IPS-11a (cell line): ENCODE measurements around the gene HS6ST3.

Source experiments
- H3K4me3 ChIP-seq: one replicate; pipeline ENCODE4 v1.5.1; 2013; ENCODE audit warnings: low read depth, low read length, control low read depth

The HS6ST3 gene

DNA sequence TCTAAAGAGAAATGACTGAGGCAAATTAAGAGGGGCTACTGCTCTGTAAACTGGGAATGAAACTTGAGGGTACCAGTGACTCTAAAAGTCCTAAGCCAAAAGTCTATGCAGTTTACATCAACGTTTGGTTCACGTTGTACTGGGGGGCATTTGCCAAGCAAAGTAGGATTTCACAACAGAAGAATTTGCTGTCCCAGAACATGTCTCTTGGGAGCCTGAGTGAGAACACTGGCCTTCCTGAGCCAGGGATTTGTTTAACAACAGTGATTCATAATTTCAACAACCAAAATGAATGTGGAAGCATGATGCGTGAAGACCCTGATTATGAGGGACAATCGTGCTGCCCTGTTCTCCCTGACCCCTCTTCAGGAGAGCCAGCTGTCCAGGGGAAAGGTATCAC is 726.4 kb downstream of the HS6ST3 start:
- H3K4me3 ChIP-seq = no peak overlapping the region

DNA sequence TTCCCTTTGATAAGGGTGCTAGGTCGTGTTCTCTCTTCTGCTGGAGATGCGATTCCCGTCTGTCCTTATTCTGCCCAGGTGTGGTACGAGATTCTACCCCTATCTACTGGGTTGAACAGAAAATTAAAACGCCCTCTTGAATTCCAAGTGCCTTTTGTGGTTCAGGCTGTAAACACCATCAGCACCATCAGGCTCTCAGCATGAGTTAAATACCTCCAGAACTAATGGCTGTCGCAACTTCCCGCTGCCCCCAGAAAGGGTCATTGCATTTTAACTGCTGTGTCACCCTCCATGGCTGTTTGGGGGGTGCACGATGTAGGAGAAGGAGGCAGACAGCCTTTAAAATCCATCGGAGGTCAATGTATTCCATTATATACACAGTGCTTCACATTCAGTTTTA is 727.0 kb downstream of the HS6ST3 start:
- H3K4me3 ChIP-seq = no peak overlapping the region

DNA sequence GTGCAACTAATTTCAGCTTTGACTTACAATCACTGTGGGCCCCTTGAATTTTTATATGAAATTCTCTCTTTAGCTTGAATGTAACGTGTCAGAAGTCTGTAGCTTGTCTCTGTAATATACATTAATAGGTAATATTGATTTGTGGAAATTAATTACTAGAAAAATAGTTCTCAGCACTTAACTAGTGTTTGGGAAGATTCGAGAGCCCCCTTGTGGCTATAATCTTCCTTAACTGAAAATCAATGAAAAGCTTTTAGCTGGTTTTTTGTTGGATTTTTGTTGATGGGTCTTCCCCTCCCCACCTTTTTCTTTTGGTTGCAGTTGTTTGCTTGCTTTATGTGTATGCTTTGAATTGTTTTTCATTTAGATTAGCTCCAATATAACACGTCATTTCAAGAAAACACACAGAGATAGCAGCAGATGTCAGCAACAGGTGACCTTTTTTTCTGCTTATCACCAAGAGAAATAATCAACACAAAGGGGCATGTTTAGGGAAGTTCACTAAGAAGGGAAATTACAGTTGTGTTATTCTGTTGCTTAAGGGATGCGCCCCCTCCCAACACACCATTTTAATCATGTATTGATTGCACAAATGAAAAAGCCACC is 727.5 kb downstream of the HS6ST3 start:
- H3K4me3 ChIP-seq = no peak overlapping the region

DNA sequence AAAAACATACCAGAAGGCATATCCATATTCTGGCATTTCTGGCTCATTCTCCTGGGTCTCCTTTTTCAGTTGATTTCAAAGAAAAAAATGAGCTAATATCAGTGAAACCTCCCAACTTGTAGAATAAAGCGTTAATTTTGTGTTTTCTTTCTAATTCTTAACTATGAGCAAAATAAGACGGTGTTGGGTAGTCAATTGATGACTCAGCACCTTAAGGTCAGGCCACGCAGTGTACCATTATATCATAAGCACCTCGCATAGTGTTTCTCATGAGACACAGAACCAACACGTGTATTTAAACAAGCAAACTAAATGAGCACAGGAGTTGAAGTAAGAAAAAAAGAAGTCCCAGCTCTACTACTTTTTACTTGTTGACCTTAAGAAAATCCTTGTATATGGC is 729.5 kb downstream of the HS6ST3 start:
- no peak overlapping the region for H3K4me3 ChIP-seq

DNA sequence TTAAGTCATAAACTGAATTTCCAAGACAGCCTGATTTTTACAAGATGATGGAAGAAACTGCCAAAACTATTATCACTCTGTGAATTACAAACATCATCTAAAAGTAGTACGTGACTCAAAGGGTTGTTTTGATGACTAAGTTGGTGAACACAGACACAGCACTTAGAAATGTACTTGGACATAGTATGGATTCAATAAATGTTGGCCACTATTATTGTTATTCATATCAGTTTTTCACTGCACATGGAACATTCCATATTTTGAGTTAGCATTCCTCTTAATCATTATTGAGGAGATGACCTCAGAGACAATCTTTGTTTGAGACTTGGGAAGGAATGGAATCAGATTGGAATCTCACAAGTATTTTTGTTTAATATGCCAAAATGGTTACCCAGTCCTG is 731.5 kb downstream of the HS6ST3 start:
- H3K4me3 ChIP-seq = no peak overlapping the region

DNA sequence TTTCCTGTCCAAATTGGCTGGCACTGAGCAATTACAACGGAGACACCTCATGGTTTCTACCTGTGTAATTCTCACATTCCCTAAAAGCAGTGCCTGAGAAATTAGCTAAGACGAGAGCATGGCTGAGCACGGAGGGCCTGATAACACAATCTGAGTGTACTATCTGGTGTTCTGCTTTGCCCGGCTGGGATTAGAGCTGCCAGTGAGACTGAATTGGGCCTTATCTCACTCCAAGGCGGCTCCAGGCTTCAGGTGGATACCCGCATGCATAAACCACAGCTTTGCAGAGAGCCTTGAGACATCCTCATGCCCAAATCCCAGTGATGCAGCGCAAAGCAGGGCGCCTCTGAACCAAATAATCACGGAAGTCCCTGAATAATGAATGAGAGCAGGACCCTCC is 732.1 kb downstream of the HS6ST3 start:
- H3K4me3 ChIP-seq = no peak overlapping the region

DNA sequence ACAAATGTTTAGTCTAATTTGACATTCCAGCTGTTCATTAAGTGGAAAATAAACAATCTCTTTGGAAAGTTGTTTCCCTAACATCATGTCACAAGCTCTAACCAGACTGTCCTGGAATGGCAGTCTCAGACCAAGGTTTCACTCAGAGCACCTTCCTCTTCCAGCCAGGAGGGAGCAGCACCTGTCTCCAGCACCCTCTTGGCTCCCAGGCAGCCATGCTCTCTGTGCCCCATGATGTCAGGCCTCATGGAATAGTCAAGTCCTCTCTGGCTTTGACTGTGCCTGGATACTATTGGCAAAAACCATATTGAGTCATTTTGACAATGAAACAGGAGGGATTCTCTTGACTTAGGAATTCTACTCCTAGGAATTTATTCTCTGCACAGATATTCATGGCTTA is 733.0 kb downstream of the HS6ST3 start:
- H3K4me3 ChIP-seq = no peak overlapping the region

DNA sequence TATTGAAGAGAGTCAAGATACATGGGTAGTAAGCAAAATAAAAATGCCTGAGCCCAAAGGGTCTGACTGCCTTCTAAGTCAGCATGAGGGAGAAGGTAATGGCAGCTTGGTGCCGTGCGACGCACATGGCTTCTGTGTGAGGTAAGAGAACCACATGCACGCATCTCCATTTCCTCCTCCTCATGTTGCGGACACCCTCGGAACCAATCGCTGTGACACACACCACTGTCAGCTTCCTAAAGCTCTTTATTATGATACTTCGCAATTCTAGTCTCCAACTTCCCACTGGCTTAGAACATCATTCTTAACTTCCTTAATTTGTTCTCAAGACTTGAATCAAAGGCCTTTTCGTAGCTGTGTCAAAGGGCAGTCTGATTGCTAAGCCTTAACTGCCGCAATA is 734.2 kb downstream of the HS6ST3 start:
- no peak overlapping the region for H3K4me3 ChIP-seq

DNA sequence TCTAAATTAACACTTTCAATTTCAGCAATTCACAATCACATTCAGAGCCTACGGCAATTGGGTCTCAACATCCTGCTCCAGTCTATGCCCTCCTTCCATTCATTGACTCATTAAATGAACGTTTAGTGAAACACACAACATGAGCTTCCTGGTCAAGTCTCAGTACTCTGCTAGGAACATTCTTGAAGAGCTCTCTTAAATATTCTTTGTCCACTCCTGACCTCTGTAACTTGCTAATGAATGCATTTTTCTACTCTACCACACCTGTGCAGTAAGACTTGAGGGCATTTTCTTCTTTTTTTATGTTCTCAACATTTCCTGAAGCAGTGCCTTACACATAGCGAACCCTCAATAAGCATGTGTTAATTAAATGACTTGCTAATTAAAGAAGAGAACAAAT is 735.7 kb downstream of the HS6ST3 start:
- no peak overlapping the region for H3K4me3 ChIP-seq

DNA sequence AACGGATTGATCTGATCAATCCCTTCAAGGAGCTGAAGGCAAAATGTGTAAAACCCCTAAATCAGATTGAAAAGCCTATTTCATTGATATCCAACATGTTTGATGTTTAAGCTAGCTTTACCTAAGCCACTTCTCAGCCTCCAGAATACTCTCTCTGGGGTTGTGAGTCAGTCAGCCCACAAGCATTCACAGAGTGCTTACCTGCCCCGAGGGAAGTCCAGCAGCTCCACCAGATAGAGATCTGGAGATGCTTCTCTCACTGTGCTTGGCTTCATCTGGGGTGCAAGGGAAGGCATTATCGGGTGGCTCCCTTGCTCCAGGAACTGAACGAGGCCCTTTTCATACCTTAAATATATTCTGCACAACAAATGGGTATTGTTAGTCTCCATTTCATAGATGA is 744.7 kb downstream of the HS6ST3 start:
- H3K4me3 ChIP-seq = no peak overlapping the region

DNA sequence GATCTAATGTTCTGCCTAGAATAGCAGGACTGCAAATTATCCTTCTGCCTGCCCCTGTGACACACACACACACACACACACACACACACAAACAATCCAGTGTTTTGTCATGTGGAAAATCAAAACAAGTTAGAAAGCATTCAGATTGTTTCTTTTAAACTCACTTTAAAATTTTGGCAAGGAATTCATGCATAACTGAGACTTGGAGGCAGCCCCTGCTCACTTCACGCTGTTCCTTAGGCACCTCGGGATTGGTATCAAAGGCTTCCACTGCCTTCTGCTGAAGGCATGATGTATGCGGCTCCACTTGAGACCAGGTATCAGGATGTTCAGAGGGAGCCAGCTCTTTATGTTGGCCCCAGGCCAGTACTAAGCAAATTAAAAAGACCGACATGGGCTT is 745.6 kb downstream of the HS6ST3 start:
- H3K4me3 ChIP-seq = no peak overlapping the region

DNA sequence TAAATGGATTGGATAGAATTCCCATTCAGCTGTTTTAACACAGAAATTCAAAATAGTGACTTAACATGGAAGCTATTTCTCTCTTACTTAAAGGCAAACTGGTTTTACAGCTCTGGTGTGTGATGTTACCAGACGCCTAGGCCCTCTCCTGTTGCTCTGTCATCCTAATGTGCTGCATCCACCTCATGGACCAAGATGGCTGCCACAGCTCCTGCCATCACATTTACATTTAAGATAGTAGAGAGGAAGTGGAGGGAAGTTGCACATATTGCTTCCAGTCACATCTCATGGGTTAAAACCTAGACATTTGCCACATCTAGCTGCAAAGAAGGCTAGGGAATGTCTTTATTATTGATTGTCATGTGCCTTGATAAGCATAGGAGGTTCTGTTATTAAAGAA is 746.8 kb downstream of the HS6ST3 start:
- no peak overlapping the region for H3K4me3 ChIP-seq

DNA sequence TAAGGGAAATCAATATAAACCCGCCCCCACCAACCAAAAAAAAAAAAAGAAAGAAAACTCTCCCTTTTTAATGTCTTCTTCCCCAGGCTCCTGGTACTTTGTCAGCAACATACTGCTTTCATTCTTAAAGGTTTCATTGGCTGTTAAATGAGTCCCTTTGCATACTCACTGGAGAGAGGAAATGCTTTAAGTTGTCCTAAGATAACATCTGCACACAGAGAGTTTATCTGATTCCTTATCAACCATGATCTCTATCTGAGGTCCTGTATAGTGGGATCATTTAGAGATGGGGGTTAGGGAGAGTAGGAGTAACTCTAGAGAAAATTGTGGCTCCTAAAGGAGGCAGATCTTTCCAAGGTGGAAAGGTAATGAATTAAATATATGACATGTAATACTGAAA is 747.9 kb downstream of the HS6ST3 start:
- H3K4me3 ChIP-seq = no peak overlapping the region

DNA sequence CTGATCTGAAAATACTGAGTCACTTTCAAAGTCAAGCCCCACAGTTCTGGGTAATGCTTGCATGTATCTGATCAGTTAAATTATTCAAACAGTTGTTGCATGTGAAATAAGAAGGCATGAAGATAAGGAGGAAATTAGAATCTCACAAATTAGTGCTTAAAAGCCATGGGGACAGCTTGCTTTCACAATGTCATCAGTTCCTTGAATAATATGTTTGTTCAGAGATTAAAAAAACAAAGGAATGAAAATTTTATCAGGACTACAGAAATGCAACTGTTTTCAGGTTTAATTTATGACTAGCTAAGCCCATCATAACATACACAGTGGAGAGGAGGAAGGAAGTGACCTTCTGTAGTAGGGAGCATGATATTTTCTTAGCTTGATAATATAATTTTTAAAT is 754.3 kb downstream of the HS6ST3 start:
- H3K4me3 ChIP-seq = no peak overlapping the region

DNA sequence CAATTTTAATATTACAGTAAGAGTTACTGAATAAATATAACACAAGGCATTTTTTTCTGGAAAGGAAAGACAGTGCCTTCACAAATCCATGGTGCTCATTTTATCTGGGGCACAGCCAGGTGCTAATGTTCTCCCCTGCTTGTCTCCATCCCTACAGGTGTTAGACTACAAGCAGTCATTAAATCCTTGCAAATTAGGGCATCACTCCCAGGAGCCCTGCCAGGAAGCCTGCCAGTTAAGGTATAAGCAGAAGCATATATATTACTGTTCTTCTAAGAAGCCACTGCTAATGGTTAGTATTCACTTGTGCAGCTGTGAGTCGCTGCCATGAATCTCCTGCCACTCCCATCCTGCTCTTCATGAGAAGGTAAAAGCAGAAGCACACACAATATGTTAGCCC is 754.7 kb downstream of the HS6ST3 start:
- no peak overlapping the region for H3K4me3 ChIP-seq

DNA sequence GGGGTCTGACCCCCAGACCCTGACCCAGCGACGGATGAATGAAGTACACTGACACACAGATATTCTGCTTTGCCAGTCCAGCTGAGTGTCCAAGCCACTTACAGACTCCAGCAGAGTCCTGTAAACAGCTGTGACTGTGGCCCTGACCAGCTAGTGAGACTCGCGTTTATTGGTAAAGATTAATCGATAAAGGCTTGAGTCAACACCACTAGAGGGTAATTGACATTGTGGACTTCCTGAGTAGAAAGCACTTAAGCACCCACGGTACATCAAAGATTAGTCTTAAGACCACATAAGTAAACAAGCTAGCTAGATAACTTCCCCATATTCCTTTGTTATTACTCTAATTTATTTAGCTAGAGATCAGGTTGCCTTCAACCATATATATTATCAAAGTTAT is 758.4 kb downstream of the HS6ST3 start:
- H3K4me3 ChIP-seq = no peak overlapping the region

DNA sequence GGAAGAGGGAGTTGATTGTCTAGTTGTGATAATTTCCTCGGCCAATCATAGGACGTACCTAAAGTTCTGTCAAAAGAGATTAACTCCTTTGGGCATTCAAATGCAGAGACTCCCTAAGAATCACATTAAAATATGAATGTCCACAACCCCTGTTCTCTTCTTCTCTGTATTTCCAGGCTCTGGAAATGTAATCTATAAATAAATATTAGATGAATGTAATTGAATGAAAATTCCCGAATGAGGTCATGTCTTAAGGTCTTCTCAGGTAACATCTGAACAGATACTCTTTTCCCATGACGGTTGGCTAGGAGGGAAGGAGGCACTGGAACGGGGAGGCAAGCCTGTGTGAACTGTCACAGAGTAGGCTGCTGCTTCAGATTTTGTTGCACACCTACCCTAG is 759.2 kb downstream of the HS6ST3 start:
- H3K4me3 ChIP-seq = no peak overlapping the region

DNA sequence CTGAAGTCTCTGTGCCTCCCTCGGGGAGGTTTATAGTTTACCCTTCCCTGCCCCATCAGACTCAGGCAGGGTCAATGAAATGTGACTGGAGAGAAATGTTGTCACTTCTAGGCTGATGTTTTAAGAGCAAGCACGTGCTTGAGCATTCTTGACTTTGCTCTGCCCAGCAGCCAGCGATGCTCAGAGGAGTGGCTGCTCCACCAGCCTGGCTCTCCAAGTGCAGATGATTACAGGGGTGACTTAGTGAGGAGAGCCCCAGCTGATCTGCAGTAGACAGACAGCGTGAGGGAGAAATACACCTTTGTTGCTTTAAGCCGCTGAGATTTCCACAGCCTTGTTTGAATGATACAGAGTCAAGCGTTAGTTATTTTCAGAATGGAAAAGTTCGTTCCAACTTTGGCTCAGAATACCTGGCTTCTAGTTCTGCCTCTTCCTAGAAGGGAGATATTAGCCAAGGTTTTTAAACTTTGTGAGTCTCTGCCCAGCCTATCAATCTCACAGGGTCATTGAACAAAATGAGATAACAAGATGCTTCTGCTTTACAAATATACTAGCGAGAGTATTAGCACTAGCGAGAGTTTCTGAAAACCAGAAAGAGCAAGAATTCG is 760.7 kb downstream of the HS6ST3 start:
- H3K4me3 ChIP-seq = no peak overlapping the region

DNA sequence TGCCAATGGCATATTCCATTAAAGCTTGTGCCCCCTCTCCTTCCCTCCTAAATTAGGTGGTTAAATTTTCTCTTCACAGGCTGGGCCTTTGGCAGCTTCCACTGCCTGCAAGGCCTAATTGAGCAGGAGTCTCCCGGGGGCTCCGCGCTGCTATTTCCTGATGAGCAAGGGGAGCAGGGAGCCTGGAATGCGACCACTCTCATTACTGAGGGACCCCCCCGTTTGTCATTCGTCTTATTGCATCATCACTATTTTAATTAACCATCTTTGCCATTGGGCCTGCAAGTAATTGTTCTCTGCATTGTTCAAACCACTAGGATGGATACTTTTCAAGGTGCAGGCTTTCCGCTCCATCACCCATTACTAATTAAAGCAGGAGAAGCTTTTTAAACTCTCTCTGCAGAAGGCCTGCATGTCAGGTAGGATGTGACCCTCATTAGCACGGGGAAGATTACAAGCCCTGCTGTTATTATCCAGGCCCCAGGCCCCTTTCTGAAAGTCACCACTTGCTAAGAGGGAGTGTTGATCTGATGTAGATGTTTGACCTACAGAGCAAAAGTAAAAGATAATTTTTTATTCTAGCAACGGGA is 762.0 kb downstream of the HS6ST3 start:
- H3K4me3 ChIP-seq = no peak overlapping the region

DNA sequence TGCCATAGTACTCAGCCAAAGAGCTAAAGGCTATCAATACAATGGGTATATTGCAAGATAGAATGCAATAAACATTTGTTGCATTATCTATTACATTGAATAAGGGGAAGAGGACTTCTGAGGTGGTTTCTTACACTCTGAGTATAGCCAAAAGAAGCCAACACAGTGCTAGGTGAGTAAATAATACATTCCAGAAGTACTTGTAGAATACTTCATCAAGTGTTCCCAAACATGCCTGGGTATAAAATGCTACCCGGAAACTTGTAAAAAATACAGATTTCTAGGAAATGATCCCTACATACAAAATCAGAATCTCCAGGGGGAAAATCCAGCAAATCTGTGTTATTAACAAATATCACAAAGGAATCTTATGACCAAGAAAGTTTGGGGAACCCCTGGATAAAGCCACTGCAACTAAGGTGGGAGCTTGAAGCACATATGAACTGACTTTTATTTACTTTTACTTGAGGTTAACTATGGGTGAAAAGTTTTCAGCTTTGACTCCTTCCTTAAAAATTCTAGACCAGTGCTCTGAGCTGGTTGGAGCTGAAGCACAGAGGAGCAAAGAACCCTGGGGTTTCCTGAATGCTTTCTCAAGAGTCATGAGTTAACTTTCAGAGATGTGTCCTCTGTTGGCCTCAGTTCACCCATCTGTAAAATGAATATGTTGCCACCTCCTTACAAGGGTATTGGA is 768.4 kb downstream of the HS6ST3 start:
- no peak overlapping the region for H3K4me3 ChIP-seq

DNA sequence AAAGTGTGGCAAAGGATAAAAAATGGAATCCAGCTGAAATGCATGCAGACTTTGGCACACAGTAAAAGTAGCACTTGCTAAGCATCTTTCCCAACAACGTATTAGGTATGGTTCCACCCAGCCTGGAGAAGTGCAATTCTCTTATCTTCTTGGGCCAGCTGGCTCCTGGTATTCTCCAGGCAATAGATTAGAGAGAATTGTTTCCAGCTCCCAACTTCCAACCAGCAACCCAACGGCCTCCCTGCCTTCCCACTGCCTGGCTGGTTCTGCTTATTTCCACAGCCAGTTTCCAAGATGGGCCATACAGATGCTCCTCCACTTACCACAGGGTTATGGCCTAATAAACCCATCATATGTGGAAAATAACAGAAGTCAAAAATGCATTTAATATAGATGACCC is 771.0 kb downstream of the HS6ST3 start:
- no peak overlapping the region for H3K4me3 ChIP-seq

DNA sequence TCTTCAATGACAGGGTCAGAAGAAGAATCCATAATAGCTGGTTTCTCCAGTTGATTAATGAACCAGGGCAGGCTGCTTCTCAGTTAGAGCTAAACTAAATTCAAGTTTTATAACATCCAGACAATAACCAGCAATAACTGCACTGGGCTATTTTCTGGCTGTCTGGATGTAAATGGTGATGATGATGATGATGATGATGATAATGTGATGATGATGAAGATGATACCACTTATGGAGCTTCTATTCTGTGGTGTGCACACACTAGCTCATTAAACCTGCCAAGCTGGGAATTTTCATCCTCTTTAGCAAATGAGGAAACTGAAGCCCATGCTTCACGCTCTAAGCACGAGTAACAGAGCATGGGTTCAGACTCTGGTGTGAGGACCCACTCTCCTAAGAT is 772.2 kb downstream of the HS6ST3 start:
- no peak overlapping the region for H3K4me3 ChIP-seq
